Skeletal muscle tissue (tissue), 4 donors: Measurements from ENCODE around the gene APOM. TPM values are rescaled to one million over a fixed set of nuclear protein-coding genes. Genes with fewer than 3 reads are reported as not detected.

ENCODE experiments used
- H3K27ac ChIP-seq: one replicate; pipeline ENCODE4 v1.7.0; 2013; ENCODE audit warnings: mild to moderate bottlenecking, low read depth, low read length, inconsistent platforms
- H3K27me3 ChIP-seq, 3 donors: one replicate each; pipeline ENCODE4 v1.7.0; 2013; ENCODE audit warnings: low read length in 3 of 3; ENCODE audit not compliant: control insufficient read depth in 3 of 3, insufficient read depth in 3 of 3
- H3K36me3 ChIP-seq, 3 donors: one replicate each; pipeline ENCODE4 v1.7.0; 2013; ENCODE audit warnings: low read length in 3 of 3; ENCODE audit not compliant: control insufficient read depth in 3 of 3, insufficient read depth in 3 of 3
- H3K4me1 ChIP-seq, 3 donors: one replicate each; pipeline ENCODE4 v1.7.0; 2013; ENCODE audit warnings: low read length in 3 of 3, mild to moderate bottlenecking in 3 of 3; ENCODE audit not compliant: control insufficient read depth in 3 of 3, insufficient read depth in 3 of 3
- H3K4me3 ChIP-seq, 3 donors: one replicate each; pipeline ENCODE4 v1.7.0; 2013; ENCODE audit warnings: low read length in 3 of 3
- H3K9ac ChIP-seq, 3 donors: one replicate each; pipeline ENCODE4 v1.7.0; 2013; ENCODE audit warnings: low read length in 3 of 3, mild to moderate bottlenecking in 3 of 3, moderate library complexity in 2 of 3, low read depth in 1 of 3
- H3K9me3 ChIP-seq, 3 donors: one replicate each; pipeline ENCODE4 v1.7.0; 2013; ENCODE audit warnings: low read length in 3 of 3; ENCODE audit not compliant: control insufficient read depth in 3 of 3
- total RNA-seq: library from RNA; depleted of rRNA; stranded (reverse); fragments of >200 nt; gene quantifications from one replicate; pipeline ENCODE4 v1.2.3, GENCODE V29; 2014
- donor health status: Osteomylitis.

Gene APOM
- total RNA-seq, 1 donor from 2014 or later = 1.0 TPM

DNA sequence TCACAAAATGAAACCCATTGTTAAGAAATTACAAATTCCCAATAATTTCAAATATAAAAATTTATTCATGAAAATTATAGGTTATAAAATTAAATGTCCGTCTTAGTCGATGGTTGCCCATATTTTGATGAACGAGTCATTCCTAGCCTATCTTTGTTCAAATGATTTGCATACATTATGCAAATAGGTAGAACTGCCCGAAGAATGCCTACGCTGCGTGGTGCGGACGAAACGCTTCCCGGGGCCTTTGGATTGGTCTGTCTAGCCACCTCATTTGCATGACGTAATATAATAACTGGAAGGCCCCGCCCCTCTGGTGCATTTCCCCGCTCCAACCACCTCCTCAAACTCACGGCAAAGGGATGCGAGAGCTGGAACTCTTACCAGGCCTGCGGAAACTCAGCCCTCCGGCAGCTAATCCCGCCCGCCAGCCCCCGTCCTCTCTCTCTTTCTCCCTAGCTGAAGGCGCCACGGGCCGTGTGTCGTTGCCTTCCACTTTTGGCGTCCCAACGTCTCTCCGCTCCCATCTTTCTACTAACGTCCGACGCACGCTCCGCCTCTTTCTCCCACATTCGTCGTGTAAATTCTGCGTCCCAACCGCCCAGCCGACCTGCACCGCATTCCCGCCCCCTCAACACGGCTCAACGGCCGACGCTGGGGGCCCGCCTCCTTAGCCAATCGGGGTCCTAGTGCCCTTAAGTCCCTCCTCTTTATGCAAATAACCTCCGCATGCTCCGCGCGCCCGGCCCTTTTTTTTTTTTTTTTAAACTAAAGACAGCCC, 35.7 kb upstream of the APOM start:
- H3K9me3 ChIP-seq = no peaks in the 10 kb centered on the region
- peak overlapping the region; percentile 82 to 86 (median 85) for H3K4me3 ChIP-seq
- H3K27ac ChIP-seq = peak overlapping the region; percentile 94
- H3K27me3 ChIP-seq = no peaks in the 10 kb centered on the region
- peaks cover 13 to 16% (median 14%) of the 10 kb centered on the region in 3 donors for H3K4me1 ChIP-seq
- H3K9ac ChIP-seq = peak overlapping the region; percentile 89 to 90 (median 89)
- H3K36me3 ChIP-seq = peaks cover 17 to 26% (median 17%) of the 10 kb centered on the region in 3 donors

DNA sequence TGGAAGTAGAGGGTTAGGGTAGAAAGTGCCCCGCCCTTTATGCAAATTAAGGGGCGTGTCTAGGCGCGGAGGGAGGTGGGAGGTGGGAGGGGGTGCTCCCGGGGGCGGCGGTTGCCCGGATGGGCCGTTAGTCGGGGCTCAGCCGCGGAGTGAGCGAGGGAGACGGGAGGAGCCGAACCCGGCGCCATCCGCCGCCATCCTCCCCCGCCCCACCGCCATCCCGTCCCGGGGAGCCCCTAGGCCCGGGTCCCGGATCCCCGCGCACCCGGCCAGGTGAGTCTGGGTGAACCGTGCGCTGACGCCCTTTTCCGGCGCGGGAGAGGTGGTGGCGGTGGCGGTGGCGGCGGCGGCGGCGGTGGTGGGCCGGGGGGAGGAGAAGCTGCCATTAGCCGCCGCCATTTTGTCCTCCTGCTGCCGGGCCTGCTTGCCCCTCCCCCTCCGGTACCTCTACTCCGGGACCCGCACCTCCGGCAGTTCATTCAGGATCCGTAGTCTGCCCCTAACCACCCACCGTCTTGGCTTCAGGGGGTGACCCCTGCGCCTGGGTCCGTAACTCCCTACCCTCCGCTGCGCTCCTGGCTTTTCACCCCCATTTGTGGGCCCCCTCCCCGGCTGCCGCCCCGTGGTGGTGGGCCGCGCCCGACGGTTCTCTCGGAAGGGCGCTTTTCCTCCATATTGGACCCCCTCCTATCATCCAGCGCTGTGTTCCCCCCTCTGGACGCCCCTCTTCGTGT, 34.9 kb upstream of the APOM start, which contains the start of gene PRRC2A:
Gene PRRC2A (plus strand): TSS at position 130 of the 734 bp plus-strand sequence. CDS start 2,075 bp downstream, outside the sequence.
- Histone ChIP-seq H3K4me3 (peak within 1 kb of the TSS; percentile 82 to 94 (median 86)), H3K27ac (peak within 1 kb of the TSS; percentile 94), H3K9ac (peak within 1 kb of the TSS; percentile 95 to 97 (median 96)), H3K9me3 (no peaks in the 10 kb centered on the region), H3K36me3 (peaks cover 24 to 33% (median 24%) of the 10 kb centered on the region in 3 donors), H3K4me1 (peaks cover 13 to 16% (median 14%) of the 10 kb centered on the region in 3 donors), H3K27me3 (no peaks in the 10 kb centered on the region)

DNA sequence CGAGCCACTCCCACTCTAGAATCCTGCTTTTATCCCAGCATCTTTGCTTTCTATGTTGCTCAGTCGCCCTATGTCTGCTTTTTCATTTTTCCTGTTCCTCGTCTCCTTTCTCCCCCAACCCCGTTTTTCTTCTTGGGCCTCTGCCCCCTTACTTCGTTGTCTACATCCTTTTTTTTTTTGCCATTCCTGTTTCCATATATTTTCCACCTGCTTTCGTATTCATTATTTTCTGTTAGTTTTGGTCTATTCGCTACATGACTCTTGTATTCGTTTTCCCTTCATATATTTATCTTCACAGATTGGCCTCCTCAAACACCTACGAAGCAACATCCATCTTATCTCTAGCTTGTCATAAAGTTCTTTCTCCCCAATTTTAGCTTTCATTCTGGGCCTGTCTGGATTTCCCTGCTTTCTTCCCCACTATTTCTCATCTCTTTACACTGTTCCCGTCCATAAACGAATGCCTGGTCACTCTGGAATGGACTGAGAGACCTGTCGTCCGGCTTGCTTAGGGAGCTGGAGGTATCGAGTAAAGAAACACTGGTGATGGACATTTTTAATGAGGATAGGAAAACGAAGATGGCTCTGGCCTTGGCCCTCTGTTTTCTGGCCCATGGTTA, 34.3 kb upstream of the APOM start:
- Histone ChIP-seq H3K9me3 (no peaks in the 10 kb centered on the region), H3K27me3 (no peaks in the 10 kb centered on the region), H3K4me3 (peak overlapping the region; percentile 70 to 94 (median 79)), H3K27ac (peak overlapping the region; percentile 94), H3K4me1 (peaks cover 13 to 16% (median 14%) of the 10 kb centered on the region in 3 donors), H3K9ac (peak overlapping the region; percentile 95 to 97 (median 96)), H3K36me3 (peaks cover 31 to 40% (median 31%) of the 10 kb centered on the region in 3 donors)

DNA sequence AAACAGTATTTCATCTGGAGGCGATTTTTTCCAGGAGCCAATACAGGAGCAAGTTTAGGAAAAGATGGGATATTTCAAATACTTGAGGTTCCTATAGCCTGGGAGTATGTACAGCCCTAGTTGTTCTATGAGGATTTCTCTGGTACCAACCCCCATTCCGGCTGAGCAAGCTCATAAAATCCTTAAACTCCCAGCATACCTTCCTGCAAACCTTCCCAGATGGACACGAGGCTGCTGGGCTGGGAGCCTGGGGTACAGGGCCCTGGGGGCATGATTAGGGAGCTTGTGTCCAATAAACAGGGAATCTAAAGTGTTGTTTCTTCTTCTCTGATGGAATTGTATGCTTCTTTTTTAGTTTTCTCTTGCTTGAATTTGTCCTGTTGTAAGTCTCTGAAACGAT, 33.7 kb upstream of the APOM start:
- Histone ChIP-seq H3K9me3 (no peaks in the 10 kb centered on the region), H3K27me3 (no peaks in the 10 kb centered on the region), H3K4me3 (peak overlapping the region; percentile 38 to 79 (median 44)), H3K4me1 (peaks cover 13 to 16% (median 14%) of the 10 kb centered on the region in 3 donors), H3K9ac (peak overlapping the region; percentile 95 to 97 (median 96)), H3K36me3 (peaks cover 36 to 46% (median 37%) of the 10 kb centered on the region in 3 donors), H3K27ac (peak overlapping the region; percentile 94)

DNA sequence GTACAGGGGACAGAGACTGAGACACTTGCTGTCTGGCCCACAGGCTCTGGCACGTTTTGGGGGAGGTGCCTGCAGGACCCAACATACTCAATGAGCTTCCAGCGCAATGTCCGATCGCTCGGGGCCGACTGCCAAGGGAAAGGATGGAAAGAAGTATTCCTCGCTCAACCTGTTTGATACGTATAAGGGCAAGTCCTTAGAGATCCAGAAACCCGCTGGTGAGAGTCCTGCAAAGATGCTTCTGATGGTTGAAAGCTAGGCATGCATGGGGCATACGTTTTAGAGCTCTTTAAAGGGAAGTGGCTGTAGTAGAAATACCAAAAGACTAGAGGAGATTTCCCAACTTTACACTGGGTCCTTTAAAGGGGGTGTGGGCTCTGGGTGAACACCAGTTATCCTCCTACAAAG, 33.0 kb upstream of the APOM start:
- Histone ChIP-seq H3K9ac (peak overlapping the region in 2 of 3 donors; percentile 33 to 96), H3K4me1 (peaks cover 13 to 16% (median 14%) of the 10 kb centered on the region in 3 donors), H3K9me3 (no peaks in the 10 kb centered on the region), H3K27me3 (no peaks in the 10 kb centered on the region), H3K36me3 (peaks cover 43 to 52% (median 44%) of the 10 kb centered on the region in 3 donors), H3K27ac (no peak overlapping the region), H3K4me3 (no peak overlapping the region)

DNA sequence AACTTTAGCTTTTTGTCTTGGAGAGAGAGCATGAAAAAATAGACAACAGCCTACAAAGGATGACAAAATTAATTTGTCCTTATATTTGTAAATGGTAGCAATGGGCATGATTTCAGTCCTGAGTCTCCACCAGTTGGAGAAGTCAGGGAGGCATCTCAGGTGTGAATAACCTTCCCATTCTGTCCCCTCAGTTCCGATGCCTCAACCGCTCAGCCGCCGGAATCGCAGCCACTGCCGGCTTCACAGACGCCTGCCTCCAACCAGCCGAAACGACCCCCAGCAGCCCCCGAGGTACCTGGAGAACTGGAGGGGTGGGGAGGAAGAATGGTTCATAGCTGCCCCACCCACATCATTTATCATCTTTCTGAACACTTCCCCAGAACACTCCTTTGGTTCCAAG, 31.6 kb upstream of the APOM start:
- no peaks in the 10 kb centered on the region for H3K27me3 ChIP-seq
- no peak overlapping the region for H3K4me3 ChIP-seq
- H3K9me3 ChIP-seq = no peaks in the 10 kb centered on the region
- H3K9ac ChIP-seq = peak overlapping the region in 1 of 3 donors; percentile 10
- peaks cover 13 to 16% (median 14%) of the 10 kb centered on the region in 3 donors for H3K4me1 ChIP-seq
- H3K27ac ChIP-seq = no peak overlapping the region
- peaks cover 55 to 64% (median 58%) of the 10 kb centered on the region in 3 donors for H3K36me3 ChIP-seq

DNA sequence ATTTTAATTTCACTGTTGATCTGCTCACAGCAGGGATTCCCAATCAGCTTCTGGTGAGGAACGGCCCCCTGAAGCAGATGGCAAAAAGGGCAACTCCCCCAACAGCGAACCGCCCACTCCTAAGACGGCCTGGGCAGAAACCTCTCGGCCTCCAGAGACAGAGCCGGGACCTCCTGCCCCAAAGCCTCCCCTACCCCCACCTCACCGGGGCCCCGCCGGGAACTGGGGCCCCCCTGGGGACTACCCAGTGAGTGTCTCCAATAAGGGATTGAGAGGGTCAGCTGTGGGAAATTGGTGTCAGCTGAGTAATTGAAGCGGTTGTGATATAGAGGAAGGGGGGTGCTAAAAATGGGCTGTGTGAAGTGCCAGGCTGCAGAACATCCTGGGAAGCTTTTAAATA, 28.7 kb upstream of the APOM start:
- H3K27ac ChIP-seq = no peak overlapping the region
- peaks cover 77 to 87% (median 83%) of the 10 kb centered on the region in 3 donors for H3K36me3 ChIP-seq
- H3K27me3 ChIP-seq = no peaks in the 10 kb centered on the region
- H3K9me3 ChIP-seq = no peaks in the 10 kb centered on the region
- peaks cover 5 to 10% (median 8%) of the 10 kb centered on the region in 3 donors for H3K4me1 ChIP-seq
- no peak overlapping the region for H3K4me3 ChIP-seq
- no peak overlapping the region for H3K9ac ChIP-seq

DNA sequence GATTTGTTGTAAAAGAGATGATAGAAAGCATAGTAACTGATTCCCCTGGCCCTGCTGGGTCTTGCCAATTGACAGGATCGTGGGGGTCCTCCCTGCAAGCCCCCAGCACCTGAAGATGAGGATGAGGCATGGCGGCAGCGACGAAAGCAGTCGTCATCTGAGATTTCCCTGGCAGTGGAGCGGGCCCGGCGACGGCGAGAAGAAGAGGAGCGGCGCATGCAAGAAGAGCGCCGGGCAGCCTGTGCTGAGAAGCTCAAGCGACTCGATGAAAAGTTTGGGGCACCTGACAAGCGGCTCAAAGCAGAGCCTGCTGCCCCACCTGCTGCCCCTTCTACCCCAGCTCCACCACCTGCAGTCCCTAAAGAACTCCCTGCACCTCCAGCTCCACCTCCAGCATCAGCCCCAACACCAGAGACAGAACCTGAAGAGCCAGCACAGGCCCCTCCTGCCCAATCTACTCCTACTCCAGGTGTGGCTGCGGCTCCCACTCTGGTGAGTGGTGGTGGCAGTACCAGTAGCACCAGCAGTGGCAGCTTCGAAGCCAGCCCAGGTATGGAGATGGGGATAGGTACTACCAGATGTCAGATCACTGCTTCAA, 27.9 kb upstream of the APOM start:
- H3K27ac ChIP-seq = no peak overlapping the region
- H3K9me3 ChIP-seq = no peaks in the 10 kb centered on the region
- no peaks in the 10 kb centered on the region for H3K27me3 ChIP-seq
- no peak overlapping the region for H3K4me3 ChIP-seq
- H3K36me3 ChIP-seq = peaks cover 82 to 89% (median 87%) of the 10 kb centered on the region in 3 donors
- H3K4me1 ChIP-seq = peaks cover 0 to 3% (median 0%) of the 10 kb centered on the region in 3 donors
- no peak overlapping the region for H3K9ac ChIP-seq

DNA sequence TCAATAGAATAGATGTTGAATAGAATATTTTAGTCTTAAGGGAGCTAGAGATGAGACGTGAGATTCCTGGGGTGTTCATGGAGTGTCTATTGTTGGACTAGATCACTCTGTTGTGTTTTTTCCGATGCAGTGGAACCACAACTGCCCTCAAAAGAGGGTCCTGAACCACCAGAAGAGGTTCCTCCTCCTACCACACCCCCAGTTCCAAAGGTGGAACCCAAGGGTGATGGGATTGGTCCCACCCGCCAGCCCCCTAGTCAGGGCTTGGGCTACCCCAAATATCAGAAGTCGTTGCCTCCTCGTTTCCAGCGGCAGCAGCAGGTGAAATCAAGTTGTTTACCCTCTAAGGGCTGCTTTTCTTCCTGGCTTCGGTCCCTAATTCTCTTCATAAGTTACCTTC, 26.7 kb upstream of the APOM start:
- peaks cover 82 to 92% (median 89%) of the 10 kb centered on the region in 3 donors for H3K36me3 ChIP-seq
- H3K27ac ChIP-seq = no peak overlapping the region
- no peaks in the 10 kb centered on the region for H3K27me3 ChIP-seq
- H3K9ac ChIP-seq = no peak overlapping the region
- H3K9me3 ChIP-seq = no peaks in the 10 kb centered on the region
- no peaks in the 10 kb centered on the region for H3K4me1 ChIP-seq
- H3K4me3 ChIP-seq = no peak overlapping the region
